Measurements from ENCODE around the gene FLT1. TPM values are rescaled to one million over a fixed set of nuclear protein-coding genes. Genes with fewer than 3 reads are reported as not detected.

FLT1 gene
- total RNA-seq, 1 donor from 2014 or later: 6.5 TPM

DNA sequence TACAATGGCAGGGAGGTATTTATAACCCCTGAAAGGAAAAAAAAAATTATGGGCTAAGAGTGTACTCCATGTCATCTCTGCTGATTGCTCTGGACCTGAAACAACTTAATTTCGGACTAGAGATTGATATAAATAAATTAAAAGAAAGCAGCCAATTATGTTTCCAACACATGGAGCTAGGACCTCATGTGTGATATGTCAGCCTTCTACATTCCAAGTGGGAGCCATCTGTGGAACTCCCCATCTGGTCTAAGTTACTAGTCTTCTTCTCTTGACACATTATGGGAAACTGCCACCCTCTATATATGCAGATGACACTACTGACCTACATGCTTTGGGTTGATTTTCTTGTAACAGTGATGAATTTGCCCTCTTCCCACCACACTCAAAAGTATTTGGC lies 86.1 kb downstream of the FLT1 start:
- H3K9me3 Mint-ChIP-seq: no peaks in the 10 kb centered on the region
- H3K4me1 Mint-ChIP-seq: peaks cover 16% of the 10 kb centered on the region
- H3K4me3 Mint-ChIP-seq: no peak overlapping the region
- no peak for TF ChIP-seq CTCF (IDR thresholded peaks at IDR 0.05; ENCODE audit: unreplicated experiment)
- H3K27me3 Mint-ChIP-seq (ENCODE audit: low read depth): no peaks in the 10 kb centered on the region
- DNase-seq (ENCODE audit: low spot score in 2 of 2, unreplicated experiment in 2 of 2): no peak
- no peaks in the 10 kb centered on the region for H3K36me3 Mint-ChIP-seq
- no peak overlapping the region for H3K27ac Mint-ChIP-seq

DNA sequence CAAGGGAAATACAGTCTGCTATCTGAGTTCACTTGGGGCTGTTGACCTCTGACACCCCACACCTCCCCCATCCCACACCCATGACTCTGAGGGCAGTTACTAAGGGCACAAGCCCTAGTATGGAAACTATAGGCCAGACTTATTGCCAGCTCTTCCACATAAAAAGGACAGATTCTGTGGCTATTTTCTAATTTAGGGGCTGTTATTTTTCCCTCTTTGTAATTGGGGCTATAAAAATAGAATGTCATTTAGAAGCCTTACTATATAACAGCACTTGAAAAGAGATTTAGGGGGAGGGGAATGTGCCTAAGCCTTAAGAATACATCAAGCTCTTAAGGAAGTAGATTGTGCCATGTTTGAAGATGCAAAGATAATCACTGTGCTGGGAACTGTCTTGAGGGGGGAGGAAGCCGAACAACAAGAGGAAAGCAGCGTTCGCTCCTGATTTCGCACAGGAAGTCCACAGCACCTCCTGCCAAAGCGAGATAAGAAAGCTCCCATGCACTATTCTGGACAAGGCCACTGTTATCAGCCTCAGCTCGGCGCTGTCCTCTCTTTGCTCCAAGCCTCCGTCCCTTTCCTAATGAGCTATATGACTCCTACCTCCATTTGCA lies 86.6 kb downstream of the FLT1 start:
- no peaks in the 10 kb centered on the region for H3K9me3 Mint-ChIP-seq
- no peak for DNase-seq (ENCODE audit: low spot score in 2 of 2, unreplicated experiment in 2 of 2)
- no peak for TF ChIP-seq CTCF (IDR thresholded peaks at IDR 0.05; ENCODE audit: unreplicated experiment)
- H3K36me3 Mint-ChIP-seq: no peaks in the 10 kb centered on the region
- no peaks in the 10 kb centered on the region for H3K27me3 Mint-ChIP-seq (ENCODE audit: low read depth)
- no peak overlapping the region for H3K27ac Mint-ChIP-seq
- H3K4me3 Mint-ChIP-seq: no peak overlapping the region
- peaks cover 16% of the 10 kb centered on the region for H3K4me1 Mint-ChIP-seq

GRCh38 chr13:28406733-28407266 lies 88.1 kb downstream of the FLT1 start:
- no peak for DNase-seq (ENCODE audit: low spot score in 2 of 2, unreplicated experiment in 2 of 2)
- Mint-ChIP-seq H3K36me3 (no peaks in the 10 kb centered on the region), H3K27ac (no peak overlapping the region), H3K4me3 (no peak overlapping the region), H3K9me3 (no peaks in the 10 kb centered on the region), H3K4me1 (peaks cover 15% of the 10 kb centered on the region), H3K27me3 (ENCODE audit: low read depth) (no peaks in the 10 kb centered on the region)
- TF ChIP-seq CTCF (IDR thresholded peaks at IDR 0.05; ENCODE audit: unreplicated experiment): no peak

DNA sequence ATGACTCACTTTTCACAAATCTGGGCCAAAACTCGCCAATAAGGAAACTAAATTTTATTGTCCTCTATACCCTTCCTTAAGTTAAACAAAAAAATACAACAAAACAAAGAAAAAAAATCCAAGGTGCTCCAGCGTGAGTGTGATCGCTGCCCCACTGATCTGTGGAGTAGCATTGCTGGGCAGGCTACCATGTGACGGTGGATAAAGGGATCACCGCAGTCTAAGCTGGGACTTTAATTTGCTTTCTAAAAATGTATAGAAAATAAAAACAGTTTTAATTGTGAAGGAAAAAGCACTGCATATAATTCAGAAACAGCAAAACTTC lies 92.9 kb downstream of the FLT1 start:
- no peak for DNase-seq (ENCODE audit: low spot score in 2 of 2, unreplicated experiment in 2 of 2)
- Mint-ChIP-seq H3K27me3 (ENCODE audit: low read depth) (no peaks in the 10 kb centered on the region), H3K36me3 (no peaks in the 10 kb centered on the region), H3K9me3 (no peaks in the 10 kb centered on the region), H3K4me1 (peaks cover 8% of the 10 kb centered on the region), H3K27ac (no peak overlapping the region), H3K4me3 (no peak overlapping the region)
- no peak for TF ChIP-seq CTCF (IDR thresholded peaks at IDR 0.05; ENCODE audit: unreplicated experiment)

GRCh38 chr13:28401303-28402056 lies 93.4 kb downstream of the FLT1 start:
- no peaks in the 10 kb centered on the region for H3K36me3 Mint-ChIP-seq

More at GRCh38 chr13:28401303-28402056, 93.4 kb downstream of the FLT1 start:
- no peaks in the 10 kb centered on the region for H3K27me3 Mint-ChIP-seq (ENCODE audit: low read depth)
- no peak for DNase-seq (ENCODE audit: low spot score in 2 of 2, unreplicated experiment in 2 of 2)
- no peak for TF ChIP-seq CTCF (IDR thresholded peaks at IDR 0.05; ENCODE audit: unreplicated experiment)
- H3K4me3 Mint-ChIP-seq: no peak overlapping the region
- peak overlapping the region; percentile 8 for H3K27ac Mint-ChIP-seq
- H3K9me3 Mint-ChIP-seq: no peaks in the 10 kb centered on the region
- H3K4me1 Mint-ChIP-seq: peaks cover 8% of the 10 kb centered on the region

Measured in mesothelial cell of epicardium (in vitro differentiated cells).